ENCODE results near the gene ADGRV1.

GRCh38 chr5:90793183-90793582, 234.6 kb downstream of the ADGRV1 start:
- TF ChIP-seq CTCF (IDR thresholded peaks at IDR 0.05) (no peak), POLR2A (IDR thresholded peaks at IDR 0.05) (no peak)
